ENCODE measurements around the gene C1orf56. TPM values are rescaled to one million over a fixed set of nuclear protein-coding genes. Genes with fewer than 3 reads are reported as not detected.

Gene C1orf56
- total and polyA plus RNA-seq, 4 donors = 1.5 to 11.2 (median 3.3) TPM

- Histone ChIP-seq H3K9ac (ENCODE audit: low read depth in 1 of 2, low read length in 2 of 2) (peak within 1 kb of the TSS; percentile 94 to 95), H3K9me3 (ENCODE audit: control insufficient read depth in 4 of 4, low read length in 3 of 4) (no peaks in the 10 kb centered on the region), H3K27ac (ENCODE audit: low read depth in 1 of 2, low read length in 2 of 2) (peak within 1 kb of the TSS; percentile 91 to 94), H3K27me3 (ENCODE audit: control insufficient read depth in 4 of 4, insufficient read depth in 4 of 4, low read length in 3 of 4) (no peaks in the 10 kb centered on the region), H3K4me3 (ENCODE audit: low read depth in 1 of 3, low read length in 3 of 3) (peak within 1 kb of the TSS; percentile 68 to 96 (median 85)), H3K4me1 (ENCODE audit: control insufficient read depth in 4 of 4, insufficient read depth in 4 of 4, low read length in 3 of 4) (peaks cover 3 to 51% (median 42%) of the 10 kb centered on the region in 4 donors), H3K36me3 (ENCODE audit: control insufficient read depth in 4 of 4, insufficient read depth in 3 of 4, low read depth in 1 of 4, low read length in 3 of 4) (peaks cover 0 to 11% (median 7%) of the 10 kb centered on the region in 4 donors)
- 15% methylated on average over 15 of the region's 15 CpGs for WGBS
- DNase-seq (ENCODE audit: low spot score) = no peak
- no peak for TF ChIP-seq ATF3 (IDR thresholded peaks at IDR 0.05)
- TF ChIP-seq HNF4G (IDR thresholded peaks at IDR 0.05) = no peak
- TF ChIP-seq YY1 (IDR thresholded peaks at IDR 0.05) = no peak
- TF ChIP-seq SP1 (IDR thresholded peaks at IDR 0.05) = no peak
- TF ChIP-seq EGR1 (IDR thresholded peaks at IDR 0.05; ENCODE audit: low read depth in 2 of 2) = no peak
- TF ChIP-seq JUND (IDR thresholded peaks at IDR 0.05) = no peak
- no peak for TF ChIP-seq REST (IDR thresholded peaks at IDR 0.05)
- no peak for TF ChIP-seq CTCF (IDR thresholded peaks at IDR 0.05; ENCODE audit: low read depth, low read length, missing input control)
- no peak for TF ChIP-seq RAD21 (IDR thresholded peaks at IDR 0.05)
- no peak for TF ChIP-seq RXRA (IDR thresholded peaks at IDR 0.05)
- no peak for TF ChIP-seq NR2F2 (IDR thresholded peaks at IDR 0.05)
- no peak for TF ChIP-seq HNF4A (conservative IDR thresholded peaks at IDR 0.05)
- no peak for TF ChIP-seq FOXA1 (IDR thresholded peaks at IDR 0.05)
- TF ChIP-seq GABPA (IDR thresholded peaks at IDR 0.05 in 1 of 2, conservative IDR thresholded peaks at IDR 0.05 in 1 of 2) = no peak
- TF ChIP-seq TAF1 (conservative IDR thresholded peaks at IDR 0.05) = no peak
- TF ChIP-seq ZBTB33 (IDR thresholded peaks at IDR 0.05) = no peak
Measured at GRCh38 chr1:151060007-151060656, 12.6 kb downstream of the C1orf56 start, which contains the start of gene MLLT11. MLLT11 (plus strand) TSS chr1:151060397; CDS start chr1:151067225, 6,828 bp downstream.
